ENCODE data around the gene MPND.

DNA sequence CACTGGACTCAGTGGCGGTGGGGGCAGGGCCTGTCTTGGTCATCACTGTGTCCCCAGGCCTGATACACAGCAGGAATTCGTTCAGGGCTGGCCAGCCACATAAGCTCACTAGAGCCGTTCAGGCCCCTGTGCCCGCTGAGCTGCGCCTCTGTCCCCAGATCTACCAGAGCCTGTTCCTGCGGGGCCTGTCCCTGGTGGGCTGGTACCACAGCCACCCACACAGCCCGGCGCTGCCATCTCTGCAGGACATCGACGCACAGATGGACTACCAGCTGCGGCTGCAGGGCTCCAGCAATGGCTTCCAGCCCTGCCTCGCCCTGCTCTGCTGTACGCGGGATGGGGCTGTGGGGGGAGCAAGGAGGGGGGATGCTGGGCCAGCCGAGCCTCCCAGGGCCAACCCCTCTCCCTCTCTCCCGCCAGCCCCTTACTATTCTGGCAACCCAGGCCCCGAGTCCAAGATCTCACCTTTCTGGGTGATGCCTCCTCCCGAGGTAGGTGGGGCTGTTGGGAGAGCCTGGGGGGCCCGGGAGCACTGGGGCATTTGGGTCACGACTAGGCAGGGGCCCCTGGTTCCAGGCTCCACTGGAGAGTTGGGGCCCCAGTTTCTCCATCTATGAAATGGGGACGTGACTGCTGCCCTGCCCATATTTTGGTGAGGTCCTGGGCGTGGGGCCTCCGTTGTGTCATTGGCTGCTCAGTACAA lies 13.9 kb downstream of the MPND start:
- no peak for TF ChIP-seq CTCF (conservative IDR thresholded peaks at IDR 0.05; ENCODE audit: low read depth, low read length)
- no peak for TF ChIP-seq EZH2 (IDR thresholded peaks at IDR 0.05; ENCODE audit: borderline replicate concordance, low read depth, low read length, poor library complexity, severe bottlenecking)

Measured in A673 (cell line).